Loucy (cell line): ENCODE data around the gene SMIM3.

Source experiments
- EZH2phosphoT487 ChIP-seq: fragments of 200-600 bp; IDR thresholded peaks from 2 replicates; pipeline ENCODE4 v1.6.1; 2018; ENCODE audit warnings: antibody characterized with exemption, mild to moderate bottlenecking, moderate library complexity, borderline replicate concordance
- TF ChIP-seq, protein P1 (sequence below): fragments of 200-600 bp; sonication (generic); conservative IDR thresholded peaks from 2 replicates; pipeline ENCODE4 v1.5.1; 2014; ENCODE audit warnings: mild to moderate bottlenecking, antibody characterized with exemption, low read length

DNA sequence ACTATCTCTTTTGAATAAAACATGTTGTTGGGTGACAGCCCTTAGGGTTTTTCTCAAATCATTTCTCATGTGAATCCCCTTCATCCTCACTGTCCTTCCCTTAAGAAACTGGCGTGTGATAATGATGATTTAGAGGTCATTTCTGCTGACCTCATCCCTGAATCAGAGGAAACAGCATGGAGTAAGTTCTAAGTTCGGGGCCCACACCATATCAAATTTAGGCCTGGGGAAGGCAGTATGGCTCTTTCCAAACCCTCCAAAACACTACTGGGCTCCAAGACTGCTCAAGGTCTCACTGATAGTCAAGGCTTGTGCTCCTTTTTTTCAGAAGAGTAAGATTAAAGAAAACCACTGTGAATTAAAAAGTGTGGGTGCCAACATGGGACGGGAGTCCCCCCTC, 872 bp upstream of the SMIM3 start:
- TF ChIP-seq, protein P1, sequence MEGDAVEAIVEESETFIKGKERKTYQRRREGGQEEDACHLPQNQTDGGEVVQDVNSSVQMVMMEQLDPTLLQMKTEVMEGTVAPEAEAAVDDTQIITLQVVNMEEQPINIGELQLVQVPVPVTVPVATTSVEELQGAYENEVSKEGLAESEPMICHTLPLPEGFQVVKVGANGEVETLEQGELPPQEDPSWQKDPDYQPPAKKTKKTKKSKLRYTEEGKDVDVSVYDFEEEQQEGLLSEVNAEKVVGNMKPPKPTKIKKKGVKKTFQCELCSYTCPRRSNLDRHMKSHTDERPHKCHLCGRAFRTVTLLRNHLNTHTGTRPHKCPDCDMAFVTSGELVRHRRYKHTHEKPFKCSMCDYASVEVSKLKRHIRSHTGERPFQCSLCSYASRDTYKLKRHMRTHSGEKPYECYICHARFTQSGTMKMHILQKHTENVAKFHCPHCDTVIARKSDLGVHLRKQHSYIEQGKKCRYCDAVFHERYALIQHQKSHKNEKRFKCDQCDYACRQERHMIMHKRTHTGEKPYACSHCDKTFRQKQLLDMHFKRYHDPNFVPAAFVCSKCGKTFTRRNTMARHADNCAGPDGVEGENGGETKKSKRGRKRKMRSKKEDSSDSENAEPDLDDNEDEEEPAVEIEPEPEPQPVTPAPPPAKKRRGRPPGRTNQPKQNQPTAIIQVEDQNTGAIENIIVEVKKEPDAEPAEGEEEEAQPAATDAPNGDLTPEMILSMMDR, result no peak
- no peak for TF ChIP-seq EZH2phosphoT487
